Adipocyte (in vitro differentiated cells): ENCODE data around the gene SIRPB1.

Source experiments
- DNase-seq: peaks from one replicate; pipeline ENCODE4 v3.0.0-alpha.2; 2015; ENCODE audit warnings: low read depth
- H3K27me3 ChIP-seq: replicated peaks from 2 replicates; pipeline ENCODE4 v1.7.0; 2013; ENCODE audit warnings: mild to moderate bottlenecking, low read length, moderate library complexity; ENCODE audit not compliant: control insufficient read depth, insufficient read depth
- H3K36me3 ChIP-seq: 2 replicates; pipeline ENCODE4 v1.7.0; 2013; ENCODE audit warnings: low read length, mild to moderate bottlenecking, moderate library complexity; ENCODE audit not compliant: control insufficient read depth, insufficient read depth, severe bottlenecking
- H3K4me1 ChIP-seq: 2 replicates; pipeline ENCODE4 v1.7.0; 2013; ENCODE audit warnings: mild to moderate bottlenecking, low read length, moderate library complexity; ENCODE audit not compliant: control insufficient read depth, insufficient read depth
- H3K4me3 ChIP-seq: 2 replicates; pipeline ENCODE4 v1.7.0; 2013; ENCODE audit warnings: mild to moderate bottlenecking, low read length, moderate library complexity
- H3K9ac ChIP-seq: 2 replicates; pipeline ENCODE4 v1.7.0; 2013; ENCODE audit warnings: mild to moderate bottlenecking, low read length, moderate library complexity
- H3K9me3 ChIP-seq: 2 replicates; pipeline ENCODE4 v1.7.0; 2013; ENCODE audit warnings: mild to moderate bottlenecking, low read length, moderate library complexity; ENCODE audit not compliant: control insufficient read depth

Gene SIRPB1

DNA sequence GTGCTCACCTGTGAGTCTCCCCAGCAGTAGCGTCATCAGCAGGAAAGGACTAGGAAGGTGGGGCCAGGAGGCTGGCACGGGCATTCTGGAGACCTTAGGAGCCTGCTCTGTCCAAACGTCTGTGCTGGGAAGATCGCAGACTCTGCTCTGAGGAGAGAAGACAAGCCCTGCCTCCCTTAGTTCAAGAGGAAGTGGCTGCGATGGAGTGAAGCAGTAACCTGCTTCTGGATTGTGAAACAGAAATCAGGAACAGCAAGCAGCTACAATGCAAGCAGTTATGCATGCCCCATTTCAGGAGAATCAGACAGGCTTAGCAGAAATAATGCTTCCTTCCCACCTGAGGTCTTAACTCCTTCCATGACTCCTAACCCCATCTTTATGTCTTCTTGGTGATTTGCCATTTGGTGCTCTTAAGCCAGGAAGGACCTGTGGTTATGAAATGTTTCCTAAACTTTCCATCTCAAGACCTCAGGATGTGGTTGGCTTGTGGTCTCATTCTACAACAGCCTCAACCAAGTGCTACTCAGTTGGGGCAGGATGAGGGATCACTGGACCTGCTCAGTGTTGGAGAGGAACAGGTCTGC, at the start of gene SIRPB1:
Gene SIRPB1, minus strand, starts transcription at position 149 of the 584 bp plus-strand sequence. Its CDS starts 65 bp downstream, at position 84.
- Histone ChIP-seq H3K27me3 (no peaks in the 10 kb centered on the region), H3K4me3 (no peak within 1 kb of the TSS), H3K36me3 (no peaks in the 10 kb centered on the region), H3K4me1 (no peaks in the 10 kb centered on the region), H3K9me3 (peaks cover 10% of the 10 kb centered on the region), H3K9ac (no peak within 1 kb of the TSS)
- no peak for DNase-seq

DNA sequence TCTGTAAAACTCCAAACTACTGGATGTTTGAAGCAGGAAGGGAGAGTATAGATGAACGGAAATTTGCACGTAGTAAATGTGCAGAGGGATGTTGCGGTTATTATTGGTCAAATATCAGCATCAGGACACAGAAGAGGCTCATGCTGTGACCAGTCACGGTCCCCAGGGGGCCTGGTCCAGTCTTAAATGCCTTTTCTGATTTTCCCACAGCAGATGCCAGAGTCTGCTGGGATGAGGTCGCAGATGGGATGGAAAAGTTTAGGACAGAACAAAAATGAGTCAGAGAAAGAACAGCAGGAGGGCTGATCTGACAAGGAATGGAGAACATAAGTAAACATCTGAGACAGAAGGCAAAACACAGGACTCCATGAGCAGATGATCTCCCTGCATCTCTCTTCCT, 49.5 kb upstream of the SIRPB1 start:
- H3K4me3 ChIP-seq: no peak overlapping the region
- DNase-seq: no peak
- H3K4me1 ChIP-seq: no peaks in the 10 kb centered on the region
- no peaks in the 10 kb centered on the region for H3K9me3 ChIP-seq
- H3K27me3 ChIP-seq: peaks cover 5% of the 10 kb centered on the region
- no peaks in the 10 kb centered on the region for H3K36me3 ChIP-seq
- H3K9ac ChIP-seq: no peak overlapping the region

DNA sequence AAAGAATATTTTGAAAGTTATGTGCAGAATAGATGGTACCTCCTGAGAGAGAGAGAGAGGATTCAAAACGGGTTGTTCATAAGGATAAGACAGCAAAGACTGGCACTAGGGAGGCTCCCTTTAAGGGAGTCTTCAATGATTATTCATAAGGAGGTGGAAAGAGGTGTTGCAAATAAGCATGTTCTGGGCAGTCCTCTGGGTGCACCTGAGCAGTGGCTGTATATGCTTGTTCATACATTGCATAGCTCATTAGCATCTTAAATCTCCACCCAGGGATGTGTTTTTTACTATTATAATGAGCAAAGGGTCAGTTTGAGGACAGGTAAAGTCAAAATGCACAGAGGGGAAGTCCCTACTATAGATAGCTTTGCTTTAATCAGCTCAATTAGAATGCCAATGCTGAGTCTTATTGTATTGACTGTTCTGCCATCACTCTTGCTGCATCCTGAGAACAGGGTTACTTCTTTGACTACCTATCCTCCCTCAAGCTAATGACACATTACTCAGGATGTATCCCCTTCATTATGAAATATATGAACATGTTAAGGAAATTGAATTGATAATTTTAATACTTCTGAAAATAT, 47.8 kb upstream of the SIRPB1 start:
- no peak for DNase-seq
- Histone ChIP-seq H3K36me3 (no peaks in the 10 kb centered on the region), H3K4me1 (no peaks in the 10 kb centered on the region), H3K4me3 (no peak overlapping the region), H3K27me3 (peaks cover 3% of the 10 kb centered on the region), H3K9me3 (no peaks in the 10 kb centered on the region), H3K9ac (no peak overlapping the region)

DNA sequence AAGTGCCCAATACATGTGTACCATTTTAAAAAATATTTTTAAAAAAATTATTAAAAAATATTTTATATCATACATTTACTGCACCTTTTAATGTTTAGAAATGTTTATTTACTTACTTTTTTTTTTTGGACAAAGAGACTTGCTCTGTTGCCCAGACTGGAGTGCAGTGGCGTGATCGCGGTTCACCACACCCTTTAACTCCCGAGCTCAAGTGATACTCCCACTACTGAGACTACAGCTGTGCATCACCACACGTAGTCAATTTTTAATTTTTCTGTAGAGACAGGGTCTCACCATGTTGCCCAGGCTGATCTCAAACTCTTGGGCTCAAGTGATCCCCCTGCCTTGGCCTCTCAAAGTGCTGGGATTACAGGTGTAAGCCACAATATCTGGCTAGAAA, 47.0 kb upstream of the SIRPB1 start:
- Histone ChIP-seq H3K9me3 (no peaks in the 10 kb centered on the region), H3K4me1 (no peaks in the 10 kb centered on the region), H3K36me3 (no peaks in the 10 kb centered on the region), H3K27me3 (no peaks in the 10 kb centered on the region), H3K4me3 (no peak overlapping the region), H3K9ac (no peak overlapping the region)
- DNase-seq: no peak

DNA sequence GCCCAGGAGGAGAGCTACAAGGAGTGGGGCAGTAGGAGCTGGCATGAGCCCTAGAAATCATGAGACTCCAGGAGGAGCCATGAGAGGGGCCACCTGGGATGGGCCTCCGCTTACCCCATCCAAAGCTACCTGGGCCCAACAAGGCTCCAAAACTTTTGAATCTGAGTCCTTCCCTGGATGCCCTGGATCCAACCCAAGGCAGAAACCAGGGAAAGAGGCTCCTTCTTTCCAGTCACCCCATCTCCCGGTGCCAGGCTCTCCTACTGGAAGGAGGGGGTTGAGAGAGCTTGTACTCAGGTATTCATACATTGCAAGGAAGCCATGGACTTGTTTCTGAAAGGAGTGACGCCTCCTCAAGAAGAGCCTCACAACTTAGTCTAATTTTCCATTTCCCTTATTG, 45.5 kb upstream of the SIRPB1 start:
- Histone ChIP-seq H3K4me1 (no peaks in the 10 kb centered on the region), H3K4me3 (no peak overlapping the region), H3K9me3 (no peaks in the 10 kb centered on the region), H3K27me3 (peaks cover 7% of the 10 kb centered on the region), H3K9ac (no peak overlapping the region), H3K36me3 (no peaks in the 10 kb centered on the region)
- no peak for DNase-seq

DNA sequence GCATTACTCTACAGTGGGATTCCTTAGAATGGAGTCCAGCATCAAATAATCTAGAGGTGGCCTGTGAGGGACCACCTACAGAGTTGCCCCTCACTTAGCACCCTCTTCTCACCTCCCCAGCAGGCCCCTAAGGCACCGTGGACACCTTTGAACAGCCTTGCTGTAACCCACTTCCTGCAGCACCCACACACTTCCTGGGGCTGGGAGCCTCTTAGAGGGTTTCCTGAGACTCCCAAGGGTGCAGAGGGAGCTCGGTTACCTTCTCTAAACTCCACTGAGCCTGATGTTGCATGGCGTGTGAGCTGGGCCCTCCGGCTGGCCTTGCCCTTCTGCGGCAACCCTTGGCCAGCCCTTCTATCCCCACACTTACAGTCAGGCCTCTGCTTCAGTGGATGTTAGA, 45.1 kb upstream of the SIRPB1 start:
- H3K4me1 ChIP-seq: no peaks in the 10 kb centered on the region
- no peak overlapping the region for H3K9ac ChIP-seq
- no peaks in the 10 kb centered on the region for H3K36me3 ChIP-seq
- H3K27me3 ChIP-seq: peaks cover 7% of the 10 kb centered on the region
- no peak overlapping the region for H3K4me3 ChIP-seq
- DNase-seq: no peak
- no peaks in the 10 kb centered on the region for H3K9me3 ChIP-seq

DNA sequence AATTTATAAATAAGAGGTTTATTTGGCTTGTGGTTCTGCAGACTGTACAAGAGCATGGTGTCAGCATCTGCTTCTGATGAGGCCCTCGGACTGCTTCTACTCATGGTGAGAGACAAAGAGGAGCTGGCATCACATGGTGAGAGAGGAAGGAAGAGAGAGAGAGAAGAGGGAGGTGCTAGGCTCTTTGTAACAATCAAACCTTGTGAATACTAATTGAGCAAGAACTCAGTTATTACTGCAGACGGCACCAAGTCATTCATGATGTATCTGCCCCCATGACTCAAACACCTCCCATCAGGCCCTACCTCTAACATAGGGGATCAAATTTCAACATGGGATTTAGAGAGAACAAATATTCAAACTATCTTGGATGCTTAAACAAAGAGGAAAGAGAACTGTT, 44.1 kb upstream of the SIRPB1 start:
- H3K4me3 ChIP-seq: no peak overlapping the region

DNA sequence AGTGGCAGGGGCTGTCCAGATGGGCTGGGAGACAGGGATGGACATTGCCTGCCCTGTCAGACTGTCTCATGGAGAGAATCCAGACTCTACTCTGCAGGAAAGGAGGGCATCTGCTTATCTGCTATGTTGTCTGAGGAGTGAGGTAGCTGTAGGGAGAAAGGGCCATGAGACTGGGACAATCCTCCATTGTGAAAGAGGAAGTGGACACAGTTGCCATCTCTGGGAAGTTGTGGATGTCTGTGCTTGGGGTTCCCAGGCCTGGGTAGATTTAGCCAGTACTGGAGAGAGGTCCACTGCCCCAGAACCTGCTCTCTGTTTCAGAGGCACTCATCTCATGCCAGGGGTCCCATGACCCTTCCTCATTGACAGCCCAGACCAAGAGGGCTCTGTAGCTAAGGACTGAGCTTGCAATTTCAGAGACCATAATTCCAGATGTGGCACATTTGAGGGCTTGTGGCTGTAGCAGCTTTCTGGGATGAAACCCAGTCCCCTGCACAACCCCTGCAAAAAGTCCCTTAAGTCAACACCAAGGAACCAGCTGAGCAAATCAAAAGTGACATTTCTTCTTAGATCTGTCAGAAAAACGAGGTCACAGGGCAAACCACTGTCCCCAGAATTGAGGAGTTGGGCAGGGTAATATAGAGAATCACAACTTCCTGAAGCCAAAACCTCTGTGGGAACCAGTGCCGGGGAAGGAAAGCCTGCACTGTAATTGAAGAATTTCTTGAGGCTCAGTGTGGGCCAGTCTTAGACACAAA, 41.9 kb upstream of the SIRPB1 start:
- H3K4me3 ChIP-seq: no peak overlapping the region
- no peaks in the 10 kb centered on the region for H3K9me3 ChIP-seq
- peaks cover 20% of the 10 kb centered on the region for H3K27me3 ChIP-seq

More for the DNA sequence above, 44.1 kb upstream of the SIRPB1 start:
- H3K9me3 ChIP-seq: no peaks in the 10 kb centered on the region
- no peak for DNase-seq
- H3K36me3 ChIP-seq: no peaks in the 10 kb centered on the region
- H3K9ac ChIP-seq: no peak overlapping the region
- no peaks in the 10 kb centered on the region for H3K4me1 ChIP-seq
- H3K27me3 ChIP-seq: peaks cover 12% of the 10 kb centered on the region

DNA sequence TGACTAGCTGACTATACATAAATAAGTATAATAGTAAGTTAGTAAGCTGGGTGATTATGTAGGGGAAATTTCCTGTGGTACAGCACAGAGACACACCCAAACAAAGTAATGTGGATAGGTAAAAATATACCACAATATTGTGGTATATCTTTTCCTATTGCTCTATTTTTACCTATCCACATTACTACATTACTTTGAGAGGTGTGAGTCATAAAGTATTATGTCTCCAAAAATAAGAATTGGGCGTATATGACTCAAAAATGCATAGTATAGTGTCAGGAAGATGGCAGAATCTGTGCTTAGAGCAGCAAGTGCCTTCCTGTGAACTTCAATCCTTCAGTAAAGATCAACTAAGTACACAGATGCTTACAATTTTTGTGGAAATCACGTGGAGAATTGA, 40.4 kb upstream of the SIRPB1 start:
- H3K4me3 ChIP-seq: no peak overlapping the region
- H3K36me3 ChIP-seq: no peaks in the 10 kb centered on the region
- DNase-seq: no peak
- H3K4me1 ChIP-seq: no peaks in the 10 kb centered on the region
- H3K9me3 ChIP-seq: no peaks in the 10 kb centered on the region
- no peak overlapping the region for H3K9ac ChIP-seq
- H3K27me3 ChIP-seq: peaks cover 20% of the 10 kb centered on the region

More for the DNA sequence above, 41.9 kb upstream of the SIRPB1 start:
- Histone ChIP-seq H3K9ac (no peak overlapping the region), H3K36me3 (no peaks in the 10 kb centered on the region), H3K4me1 (no peaks in the 10 kb centered on the region)
- DNase-seq: no peak

DNA sequence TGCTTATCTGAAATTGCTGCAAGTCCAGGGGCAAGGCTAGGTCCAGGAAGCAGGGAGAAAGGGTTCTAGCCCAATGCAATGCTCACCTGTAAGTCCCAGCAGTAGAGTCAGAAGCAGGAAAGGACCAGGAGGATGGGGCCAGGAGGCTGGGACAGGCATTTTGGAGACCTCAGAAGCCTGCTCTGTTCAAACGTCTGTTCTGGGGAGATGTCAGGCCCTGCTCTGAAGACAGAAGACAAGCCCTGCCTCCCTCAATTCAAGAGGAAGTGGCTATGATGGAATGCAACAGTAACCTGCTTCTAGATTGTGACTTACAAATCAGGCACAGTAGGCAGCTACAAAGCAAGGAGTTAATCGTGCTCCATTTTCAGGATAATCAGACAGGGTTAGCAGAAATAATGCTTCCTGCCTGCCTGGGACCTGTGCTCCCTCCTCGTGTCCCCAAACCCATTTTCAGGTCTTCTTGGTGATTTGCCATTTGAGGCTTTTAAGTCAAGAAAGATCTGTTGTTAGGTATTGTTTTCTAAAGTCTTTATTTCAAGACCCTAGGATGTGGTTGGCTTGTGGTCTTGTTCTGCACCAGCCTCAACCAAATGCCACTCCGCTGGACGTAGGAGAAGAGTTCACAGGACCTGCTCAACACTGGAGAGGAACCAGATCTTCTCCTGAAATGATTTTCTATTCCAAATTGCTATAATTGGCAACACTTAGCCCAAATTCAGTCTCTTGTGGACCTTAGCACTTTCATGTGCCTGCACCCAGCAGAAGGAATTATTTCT, 37.9 kb upstream of the SIRPB1 start, which contains the start of gene SIRPG:
Gene SIRPG, minus strand, starts transcription at position 224 of the 779 bp plus-strand sequence. Its CDS starts 65 bp downstream, at position 159.
- no peak within 1 kb of the TSS for H3K9ac ChIP-seq
- peaks cover 20% of the 10 kb centered on the region for H3K27me3 ChIP-seq
- H3K4me1 ChIP-seq: no peaks in the 10 kb centered on the region
- DNase-seq: no peak
- H3K36me3 ChIP-seq: no peaks in the 10 kb centered on the region
- H3K4me3 ChIP-seq: no peak within 1 kb of the TSS
- peaks cover 5% of the 10 kb centered on the region for H3K9me3 ChIP-seq

DNA sequence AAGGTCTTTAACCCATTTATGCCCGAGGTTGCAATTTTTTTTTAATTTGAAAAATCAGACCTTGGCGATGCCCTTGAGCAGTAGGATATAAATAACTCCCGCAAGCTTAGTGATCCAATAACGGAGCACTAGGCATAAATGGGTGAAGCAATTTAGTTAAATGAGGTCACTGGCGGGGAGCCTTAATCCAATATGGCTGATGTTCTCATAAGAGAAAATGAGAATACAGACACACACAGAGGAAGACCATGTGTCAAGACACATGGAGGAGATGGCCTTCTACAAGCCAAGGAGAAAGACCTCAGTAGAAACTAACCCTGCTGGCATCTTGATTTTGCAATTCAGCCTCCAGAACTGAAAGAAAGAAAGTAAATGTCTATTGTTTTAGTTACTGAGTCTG, 37.0 kb upstream of the SIRPB1 start:
- Histone ChIP-seq H3K4me1 (no peaks in the 10 kb centered on the region), H3K36me3 (no peaks in the 10 kb centered on the region), H3K9me3 (peaks cover 5% of the 10 kb centered on the region), H3K9ac (no peak overlapping the region), H3K4me3 (no peak overlapping the region), H3K27me3 (peaks cover 20% of the 10 kb centered on the region)
- no peak for DNase-seq
